Mesendoderm (in vitro differentiated cells): ENCODE results near the gene SRC.

Experiments
- DNase-seq: peaks from one replicate; pipeline ENCODE4 v3.0.0; 2013
- H2AK5ac ChIP-seq: 2 replicates; pipeline ENCODE4 v1.6.1; 2013; ENCODE audit warnings: low read length, inconsistent platforms
- H2BK120ac ChIP-seq: 2 replicates; pipeline ENCODE4 v1.6.1; 2013; ENCODE audit warnings: low read depth, mild to moderate bottlenecking, low read length, moderate library complexity, mixed read lengths
- H2BK15ac ChIP-seq: replicated peaks from 2 replicates; pipeline ENCODE4 v1.6.1; 2013; ENCODE audit warnings: low read depth, mild to moderate bottlenecking, moderate library complexity
- H2BK5ac ChIP-seq: 2 replicates; pipeline ENCODE4 v1.6.1; 2013; ENCODE audit warnings: low read length, inconsistent platforms
- H3K18ac ChIP-seq: 2 replicates; pipeline ENCODE4 v1.6.1; 2013; ENCODE audit warnings: mild to moderate bottlenecking, low read length, mixed read lengths
- H3K23ac ChIP-seq: one replicate; pipeline ENCODE4 v1.6.1; 2013; ENCODE audit warnings: low read length
- H3K27ac ChIP-seq: 2 replicates; pipeline ENCODE4 v1.5.1; 2013; ENCODE audit warnings: low read depth, mild to moderate bottlenecking, inconsistent platforms, low read length, moderate library complexity
- H3K27me3 ChIP-seq: 2 replicates; pipeline ENCODE4 v1.6.1; 2013; ENCODE audit warnings: low read length, control low read depth, mild to moderate bottlenecking, inconsistent platforms; ENCODE audit not compliant: insufficient read depth, poor library complexity
- H3K36me3 ChIP-seq: 2 replicates; pipeline ENCODE4 v1.6.1; 2013; ENCODE audit warnings: low read length, inconsistent platforms; ENCODE audit not compliant: control insufficient read depth, insufficient read depth
- H3K4ac ChIP-seq: one replicate; pipeline ENCODE4 v1.6.1; 2013; ENCODE audit warnings: low read depth, mild to moderate bottlenecking, low read length, moderate library complexity
- H3K4me1 ChIP-seq: 2 replicates; pipeline ENCODE4 v1.6.1; 2013; ENCODE audit warnings: low read depth, low read length, inconsistent platforms; ENCODE audit not compliant: control insufficient read depth
- H3K4me2 ChIP-seq: 2 replicates; pipeline ENCODE4 v1.6.1; 2013; ENCODE audit warnings: low read length
- H3K4me3 ChIP-seq: 2 replicates; pipeline ENCODE4 v1.5.1; 2013; ENCODE audit warnings: mild to moderate bottlenecking, low read length
- H3K56ac ChIP-seq: one replicate; pipeline ENCODE4 v1.6.1; 2013; ENCODE audit warnings: low read length
- H3K79me1 ChIP-seq: 2 replicates; pipeline ENCODE4 v1.6.1; 2013; ENCODE audit warnings: low read length, inconsistent platforms
- H3K79me2 ChIP-seq: 2 replicates; pipeline ENCODE4 v1.6.1; 2013; ENCODE audit warnings: mild to moderate bottlenecking, low read length; ENCODE audit not compliant: control insufficient read depth, insufficient read depth
- H3K9ac ChIP-seq: 2 replicates; pipeline ENCODE4 v1.6.1; 2013; ENCODE audit warnings: low read length, inconsistent platforms
- H4K5ac ChIP-seq: one replicate; pipeline ENCODE4 v1.6.1; 2013; ENCODE audit warnings: low read length
- H4K8ac ChIP-seq: one replicate; pipeline ENCODE4 v1.6.1; 2013; ENCODE audit warnings: low read depth, mild to moderate bottlenecking, control low read depth, low read length, moderate library complexity
- WGBS: extraction: QIAGEN DNeasy Blood & Tissue Kit; methylation state at CpG from one replicate; pipeline ENCODE4 v1.1.7; 2013; ENCODE audit warnings: low lambda C conversion rate, missing lambda C conversion rate; ENCODE audit not compliant: insufficient coverage; ENCODE audit errors: extremely low coverage; 5-methylcytosine and 5-hydroxymethylcytosine counted together

Gene SRC

DNA sequence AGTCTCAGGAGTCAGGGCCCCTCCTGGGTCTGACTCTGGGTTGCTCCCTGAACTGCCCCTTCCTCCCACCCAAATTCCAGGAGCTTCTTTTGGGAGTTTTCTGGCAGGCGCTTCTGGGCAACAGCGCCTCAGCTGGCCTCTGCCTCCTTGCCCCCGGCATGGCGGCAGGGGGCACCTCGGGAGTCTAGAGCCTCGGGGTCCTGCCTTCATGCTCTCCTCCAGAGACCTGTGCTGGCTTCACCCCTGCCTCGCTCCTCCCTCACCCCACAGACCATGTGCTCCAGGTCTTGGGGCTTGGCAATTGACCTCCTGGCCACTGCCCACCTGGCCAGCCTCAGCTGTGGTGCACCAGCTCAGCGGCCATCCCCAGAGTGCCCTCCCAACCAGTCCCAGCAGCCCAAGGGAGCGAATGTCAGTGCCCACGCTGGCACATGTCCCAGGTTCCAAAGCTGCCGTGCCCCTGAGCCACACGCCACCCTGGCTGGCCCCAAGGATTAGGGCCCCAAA is 43.4 kb downstream of the SRC start:
- no peak overlapping the region for H3K56ac ChIP-seq
- no peaks in the 10 kb centered on the region for H3K4me1 ChIP-seq
- no peak overlapping the region for H3K4me2 ChIP-seq
- no peaks in the 10 kb centered on the region for H3K79me2 ChIP-seq
- no peak for DNase-seq
- H2BK5ac ChIP-seq: no peak overlapping the region
- H3K79me1 ChIP-seq: no peaks in the 10 kb centered on the region
- H3K36me3 ChIP-seq: peaks cover 7% of the 10 kb centered on the region
- H3K4me3 ChIP-seq: no peak overlapping the region
- H3K23ac ChIP-seq: no peak overlapping the region
- H3K9ac ChIP-seq: no peak overlapping the region
- H3K4ac ChIP-seq: no peak overlapping the region
- H3K27me3 ChIP-seq: no peaks in the 10 kb centered on the region
- H4K5ac ChIP-seq: no peak overlapping the region
- no peak overlapping the region for H3K27ac ChIP-seq
- H2BK120ac ChIP-seq: no peak overlapping the region
- WGBS: no CpG with 5 or more reads among the region's 12 CpGs
- no peak overlapping the region for H3K18ac ChIP-seq
- no peak overlapping the region for H4K8ac ChIP-seq
- no peak overlapping the region for H2BK15ac ChIP-seq
- H2AK5ac ChIP-seq: no peak overlapping the region

GRCh38 chr20:37389844-37390275 is 43.9 kb downstream of the SRC start:
- no peak overlapping the region for H3K56ac ChIP-seq
- H4K8ac ChIP-seq: no peak overlapping the region
- no peak overlapping the region for H2BK5ac ChIP-seq
- no peak overlapping the region for H2BK120ac ChIP-seq
- H3K23ac ChIP-seq: no peak overlapping the region
- H3K27me3 ChIP-seq: no peaks in the 10 kb centered on the region
- no peak overlapping the region for H3K18ac ChIP-seq
- peak; percentile 57 for DNase-seq
- H3K9ac ChIP-seq: no peak overlapping the region
- H3K27ac ChIP-seq: no peak overlapping the region
- H3K4me3 ChIP-seq: no peak overlapping the region
- no CpG with 5 or more reads among the region's 6 CpGs for WGBS
- peaks cover 7% of the 10 kb centered on the region for H3K36me3 ChIP-seq
- H3K4ac ChIP-seq: no peak overlapping the region
- no peak overlapping the region for H2AK5ac ChIP-seq
- H4K5ac ChIP-seq: no peak overlapping the region
- H3K79me1 ChIP-seq: no peaks in the 10 kb centered on the region
- H3K4me1 ChIP-seq: no peaks in the 10 kb centered on the region
- H3K4me2 ChIP-seq: no peak overlapping the region
- H2BK15ac ChIP-seq: no peak overlapping the region
- no peaks in the 10 kb centered on the region for H3K79me2 ChIP-seq

DNA sequence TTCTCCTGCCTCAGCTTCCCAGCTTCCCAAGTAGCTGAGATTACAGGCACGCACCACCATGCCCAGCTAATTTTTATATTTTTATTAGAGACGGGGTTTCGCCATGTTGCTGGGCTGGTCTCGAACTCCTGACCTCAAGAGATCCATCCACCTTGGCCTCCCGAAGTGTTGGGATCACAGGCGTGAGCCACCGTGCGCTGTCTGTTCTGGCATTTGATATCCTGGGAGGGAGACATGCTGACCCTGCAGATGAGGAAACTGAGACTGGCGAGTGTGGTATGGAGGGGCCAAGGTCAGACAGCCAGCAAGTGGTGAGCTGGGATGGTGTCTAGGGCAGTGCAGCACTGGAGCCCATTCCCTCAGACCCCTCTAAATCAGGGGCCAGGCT is 44.6 kb downstream of the SRC start:
- Histone ChIP-seq H2BK120ac (no peak overlapping the region), H3K4me2 (no peak overlapping the region), H2BK5ac (no peak overlapping the region), H3K27me3 (no peaks in the 10 kb centered on the region), H3K23ac (no peak overlapping the region), H3K4ac (no peak overlapping the region), H3K4me3 (no peak overlapping the region), H2AK5ac (no peak overlapping the region), H3K36me3 (peaks cover 7% of the 10 kb centered on the region), H4K5ac (no peak overlapping the region), H3K18ac (no peak overlapping the region), H2BK15ac (no peak overlapping the region), H3K79me2 (no peaks in the 10 kb centered on the region), H4K8ac (no peak overlapping the region), H3K27ac (no peak overlapping the region), H3K79me1 (no peaks in the 10 kb centered on the region), H3K56ac (no peak overlapping the region), H3K4me1 (no peaks in the 10 kb centered on the region), H3K9ac (no peak overlapping the region)
- no CpG with 5 or more reads among the region's 9 CpGs for WGBS
- DNase-seq: no peak

GRCh38 chr20:37390891-37391525 is 45.1 kb downstream of the SRC start:
- Histone ChIP-seq H3K4me3 (no peak overlapping the region), H3K4ac (no peak overlapping the region), H3K79me1 (no peaks in the 10 kb centered on the region), H2BK15ac (no peak overlapping the region), H3K36me3 (peaks cover 4% of the 10 kb centered on the region), H3K4me2 (no peak overlapping the region), H3K79me2 (no peaks in the 10 kb centered on the region), H2AK5ac (no peak overlapping the region), H4K5ac (no peak overlapping the region), H3K56ac (no peak overlapping the region), H2BK5ac (no peak overlapping the region), H2BK120ac (no peak overlapping the region), H3K18ac (no peak overlapping the region), H4K8ac (no peak overlapping the region), H3K9ac (no peak overlapping the region), H3K4me1 (peaks cover 3% of the 10 kb centered on the region), H3K27me3 (no peaks in the 10 kb centered on the region), H3K27ac (no peak overlapping the region), H3K23ac (no peak overlapping the region)
- no peak for DNase-seq
- no CpG with 5 or more reads among the region's 12 CpGs for WGBS

DNA sequence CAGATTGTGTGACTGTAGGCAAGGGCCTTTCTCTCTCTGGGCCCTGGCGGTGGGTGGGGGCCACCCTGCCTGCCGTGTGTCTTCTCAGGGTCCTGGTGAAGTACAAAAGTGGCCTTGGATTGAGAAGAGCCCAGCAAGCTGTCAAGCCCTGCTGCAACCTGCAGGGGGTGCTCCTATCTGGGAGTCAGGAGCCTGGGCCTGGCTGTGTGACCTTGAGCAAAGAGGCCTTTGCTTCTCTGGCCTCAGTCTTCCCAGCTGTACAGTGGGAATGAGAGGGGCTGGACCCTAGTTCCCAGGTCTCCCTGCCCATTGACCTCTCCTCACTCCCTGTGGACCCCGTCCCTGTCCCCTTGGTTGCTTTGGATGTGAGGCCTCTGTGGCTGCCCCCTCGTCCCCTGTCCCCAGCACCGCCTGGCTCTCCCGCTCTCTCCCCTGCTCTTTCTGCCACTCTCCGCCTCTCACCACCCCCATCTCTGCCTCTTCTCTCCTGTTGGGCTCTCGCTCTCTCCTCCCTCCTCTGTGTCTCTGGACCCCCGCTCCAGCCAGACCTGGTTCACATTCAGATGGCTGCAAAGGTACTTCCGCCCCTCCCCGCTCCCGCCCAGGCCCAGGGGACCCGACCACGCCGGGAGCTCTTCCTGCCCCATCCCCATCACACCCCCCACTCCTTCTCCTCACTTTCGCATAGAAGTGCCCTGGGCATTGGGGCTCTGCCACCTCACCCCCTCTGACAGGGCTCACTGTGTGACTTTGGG is 46.7 kb downstream of the SRC start:
- H2BK15ac ChIP-seq: no peak overlapping the region
- no peak overlapping the region for H2BK5ac ChIP-seq
- peaks cover 2% of the 10 kb centered on the region for H3K36me3 ChIP-seq
- DNase-seq: peak; percentile 70
- H2AK5ac ChIP-seq: no peak overlapping the region
- no peak overlapping the region for H3K4ac ChIP-seq
- no peak overlapping the region for H3K18ac ChIP-seq
- no peak overlapping the region for H3K9ac ChIP-seq
- H3K79me2 ChIP-seq: no peaks in the 10 kb centered on the region
- H3K79me1 ChIP-seq: peaks cover 2% of the 10 kb centered on the region
- H3K4me2 ChIP-seq: no peak overlapping the region
- H3K23ac ChIP-seq: no peak overlapping the region
- peaks cover 8% of the 10 kb centered on the region for H3K4me1 ChIP-seq
- H4K8ac ChIP-seq: no peak overlapping the region
- H4K5ac ChIP-seq: no peak overlapping the region
- no peak overlapping the region for H2BK120ac ChIP-seq
- no peak overlapping the region for H3K56ac ChIP-seq
- H3K27me3 ChIP-seq: no peaks in the 10 kb centered on the region
- no CpG with 5 or more reads among the region's 16 CpGs for WGBS
- no peak overlapping the region for H3K27ac ChIP-seq
- no peak overlapping the region for H3K4me3 ChIP-seq
